ENCODE measurements around the gene OR5L2. TPM values are rescaled to one million over a fixed set of nuclear protein-coding genes. Genes with fewer than 3 reads are reported as not detected.
"Not testable (repeated sequence)": the region's sequence is repeated elsewhere in the genome, so short reads cannot be mapped to it uniquely, and the experiment has no call there.

Gene OR5L2
- total and polyA plus RNA-seq, 9 of the 15 experiments (the other 6 are each of a cell fraction or from before 2014, with no cell fraction given) = not detected

DNA sequence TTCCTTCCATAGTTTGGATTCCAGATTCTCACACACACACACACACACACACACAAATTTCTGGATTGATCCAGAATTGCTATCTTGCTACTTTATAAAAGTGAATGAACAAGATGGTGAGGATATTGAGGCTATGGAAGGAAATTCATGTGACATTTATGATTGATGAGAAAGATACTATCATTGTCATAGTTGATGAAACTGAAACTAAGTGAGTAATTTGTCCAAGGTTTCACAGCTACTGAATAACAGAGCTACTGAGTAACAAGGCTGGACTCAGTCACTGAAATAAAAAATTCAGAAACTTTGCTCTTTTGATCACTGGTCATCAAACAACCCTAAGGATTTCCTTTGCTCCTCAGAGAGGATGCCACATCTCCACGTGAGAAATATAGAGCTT, 27.7 kb downstream of the OR5L2 start:
- 0% methylated on average over 1 of the region's 1 CpG for WGBS (ENCODE audit: insufficient coverage, low coverage, missing lambda C conversion rate)
- H3K4me2 ChIP-seq (ENCODE audit: insufficient read depth, low read length) = no peak overlapping the region
- FAIRE-seq (no peak), ATAC-seq (no peak), DNase-seq (ENCODE audit: extremely low read depth in 1 of 4, low spot score in 3 of 4) (no peak)
- H4K20me1 ChIP-seq (replicated peaks; ENCODE audit: control insufficient read depth, insufficient read depth, low read length) = no peaks in the 10 kb centered on the region
- H3K36me3 ChIP-seq (ENCODE audit: control insufficient read depth, insufficient read depth, low read length) = no peaks in the 10 kb centered on the region
- no peaks in the 10 kb centered on the region for H3K27me3 ChIP-seq (ENCODE audit: control insufficient read depth in 2 of 2, insufficient read depth in 2 of 2, low read length in 2 of 2)
- no peaks in the 10 kb centered on the region for H3K79me2 ChIP-seq (ENCODE audit: control insufficient read depth, insufficient read depth, low read length)
- BruUV-seq (replicated peaks) = no TSS peak
- POLR2A ChIA-PET = no interaction called here
- TF ChIP-seq JUN (IDR thresholded peaks at IDR 0.05; ENCODE audit: borderline replicate concordance, low read depth, low read length) (no peak), JUN (CRISPR knock-in tag; IDR thresholded peaks at IDR 0.05; ENCODE audit: borderline replicate concordance) (no peak), PTBP1 (IDR thresholded peaks at IDR 0.05; ENCODE audit: low read depth, low read length) (no peak), ZNF445 (CRISPR knock-in tag; IDR thresholded peaks at IDR 0.05; ENCODE audit: low read depth) (no peak)
- TF ChIP-seq, protein P1, sequence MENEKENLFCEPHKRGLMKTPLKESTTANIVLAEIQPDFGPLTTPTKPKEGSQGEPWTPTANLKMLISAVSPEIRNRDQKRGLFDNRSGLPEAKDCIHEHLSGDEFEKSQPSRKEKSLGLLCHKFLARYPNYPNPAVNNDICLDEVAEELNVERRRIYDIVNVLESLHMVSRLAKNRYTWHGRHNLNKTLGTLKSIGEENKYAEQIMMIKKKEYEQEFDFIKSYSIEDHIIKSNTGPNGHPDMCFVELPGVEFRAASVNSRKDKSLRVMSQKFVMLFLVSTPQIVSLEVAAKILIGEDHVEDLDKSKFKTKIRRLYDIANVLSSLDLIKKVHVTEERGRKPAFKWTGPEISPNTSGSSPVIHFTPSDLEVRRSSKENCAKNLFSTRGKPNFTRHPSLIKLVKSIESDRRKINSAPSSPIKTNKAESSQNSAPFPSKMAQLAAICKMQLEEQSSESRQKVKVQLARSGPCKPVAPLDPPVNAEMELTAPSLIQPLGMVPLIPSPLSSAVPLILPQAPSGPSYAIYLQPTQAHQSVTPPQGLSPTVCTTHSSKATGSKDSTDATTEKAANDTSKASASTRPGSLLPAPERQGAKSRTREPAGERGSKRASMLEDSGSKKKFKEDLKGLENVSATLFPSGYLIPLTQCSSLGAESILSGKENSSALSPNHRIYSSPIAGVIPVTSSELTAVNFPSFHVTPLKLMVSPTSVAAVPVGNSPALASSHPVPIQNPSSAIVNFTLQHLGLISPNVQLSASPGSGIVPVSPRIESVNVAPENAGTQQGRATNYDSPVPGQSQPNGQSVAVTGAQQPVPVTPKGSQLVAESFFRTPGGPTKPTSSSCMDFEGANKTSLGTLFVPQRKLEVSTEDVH (IDR thresholded peaks at IDR 0.05; ENCODE audit: low read depth, partially characterized antibody) = no peak
- TF ChIP-seq, protein P2, sequence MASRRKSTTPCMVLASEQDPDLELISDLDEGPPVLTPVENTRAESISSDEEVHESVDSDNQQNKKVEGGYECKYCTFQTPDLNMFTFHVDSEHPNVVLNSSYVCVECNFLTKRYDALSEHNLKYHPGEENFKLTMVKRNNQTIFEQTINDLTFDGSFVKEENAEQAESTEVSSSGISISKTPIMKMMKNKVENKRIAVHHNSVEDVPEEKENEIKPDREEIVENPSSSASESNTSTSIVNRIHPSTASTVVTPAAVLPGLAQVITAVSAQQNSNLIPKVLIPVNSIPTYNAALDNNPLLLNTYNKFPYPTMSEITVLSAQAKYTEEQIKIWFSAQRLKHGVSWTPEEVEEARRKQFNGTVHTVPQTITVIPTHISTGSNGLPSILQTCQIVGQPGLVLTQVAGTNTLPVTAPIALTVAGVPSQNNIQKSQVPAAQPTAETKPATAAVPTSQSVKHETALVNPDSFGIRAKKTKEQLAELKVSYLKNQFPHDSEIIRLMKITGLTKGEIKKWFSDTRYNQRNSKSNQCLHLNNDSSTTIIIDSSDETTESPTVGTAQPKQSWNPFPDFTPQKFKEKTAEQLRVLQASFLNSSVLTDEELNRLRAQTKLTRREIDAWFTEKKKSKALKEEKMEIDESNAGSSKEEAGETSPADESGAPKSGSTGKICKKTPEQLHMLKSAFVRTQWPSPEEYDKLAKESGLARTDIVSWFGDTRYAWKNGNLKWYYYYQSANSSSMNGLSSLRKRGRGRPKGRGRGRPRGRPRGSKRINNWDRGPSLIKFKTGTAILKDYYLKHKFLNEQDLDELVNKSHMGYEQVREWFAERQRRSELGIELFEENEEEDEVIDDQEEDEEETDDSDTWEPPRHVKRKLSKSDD (conservative IDR thresholded peaks at IDR 0.05; ENCODE audit: low read length) = no peak
- 0 out of 2 replicates have a peak, but pooled peaks cover 2% of the 10 kb centered on the region for H3K9me3 ChIP-seq (replicated peaks; ENCODE audit: control insufficient read depth, insufficient read depth, low read depth, low read length)
- H3K9me1 ChIP-seq (ENCODE audit: control insufficient read depth, insufficient read depth, low read length) = no peaks in the 10 kb centered on the region
- in situ Hi-C loops (cut with MboI) = no loop called here
- H2AFZ ChIP-seq (ENCODE audit: low read depth, low read length) = no peak overlapping the region
- intact Hi-C loops (cut with micrococcal nuclease) = no loop called here
- no peak overlapping the region for H3K4me3 ChIP-seq
- H3K9ac ChIP-seq (ENCODE audit: insufficient read depth in 1 of 2, low read depth in 2 of 2, low read length in 2 of 2) = no peak overlapping the region
- H3K4me1 ChIP-seq (replicated peaks in 1 of 2; ENCODE audit: control insufficient read depth in 2 of 2, insufficient read depth in 2 of 2, low read length in 2 of 2) = no peaks in the 10 kb centered on the region
- H3K27ac ChIP-seq (ENCODE audit: extremely low read depth, low read depth, low read length) = no peak overlapping the region
- CTCF ChIA-PET (ENCODE audit: low intra/inter-chr PET ratio) = no interaction called here

DNA sequence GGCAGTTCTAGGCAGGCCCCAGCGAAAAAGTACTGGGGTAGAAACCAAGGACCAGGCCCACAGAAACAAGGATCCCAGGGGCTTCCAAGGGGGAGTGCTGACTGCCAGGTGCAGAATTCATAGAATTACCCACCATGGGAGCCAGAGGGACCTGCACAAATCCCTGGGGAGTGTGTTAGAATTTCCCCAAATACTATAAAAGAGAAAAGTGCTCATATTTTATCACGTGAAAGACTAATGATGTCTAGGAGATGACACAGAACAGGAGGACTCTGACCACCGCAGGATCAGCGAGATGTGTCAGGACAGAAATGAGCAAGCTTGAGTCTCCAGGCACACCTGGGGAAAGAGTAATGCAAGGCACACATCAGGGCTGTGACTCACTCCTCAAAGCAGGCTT, 40.3 kb downstream of the OR5L2 start:
- POLR2A ChIA-PET; H3K9me1 ChIP-seq (ENCODE audit: control insufficient read depth, insufficient read depth, low read length); FAIRE-seq: not testable (repeated sequence)

More for the DNA sequence above, 40.3 kb downstream of the OR5L2 start:
- H3K27ac ChIP-seq (ENCODE audit: extremely low read depth, low read depth, low read length); H3K4me2 ChIP-seq (ENCODE audit: insufficient read depth, low read length); H3K9ac ChIP-seq (ENCODE audit: insufficient read depth in 1 of 2, low read depth in 2 of 2, low read length in 2 of 2); H3K79me2 ChIP-seq (ENCODE audit: control insufficient read depth, insufficient read depth, low read length); CTCF ChIA-PET (ENCODE audit: low intra/inter-chr PET ratio); ATAC-seq; H2AFZ ChIP-seq (ENCODE audit: low read depth, low read length); H3K27me3 ChIP-seq (ENCODE audit: control insufficient read depth in 2 of 2, insufficient read depth in 2 of 2, low read length in 2 of 2); H3K9me3 ChIP-seq (replicated peaks; ENCODE audit: control insufficient read depth, insufficient read depth, low read depth, low read length); H4K20me1 ChIP-seq (replicated peaks; ENCODE audit: control insufficient read depth, insufficient read depth, low read length); DNase-seq (ENCODE audit: extremely low read depth in 1 of 4, low spot score in 3 of 4); in situ Hi-C loops (cut with MboI); H3K4me1 ChIP-seq (replicated peaks in 1 of 2; ENCODE audit: control insufficient read depth in 2 of 2, insufficient read depth in 2 of 2, low read length in 2 of 2); intact Hi-C loops (cut with micrococcal nuclease); H3K36me3 ChIP-seq (ENCODE audit: control insufficient read depth, insufficient read depth, low read length); BruUV-seq (replicated peaks); H3K4me3 ChIP-seq: not testable (repeated sequence)
- WGBS (ENCODE audit: insufficient coverage, low coverage, missing lambda C conversion rate) = 3% methylated on average over 4 of the region's 4 CpGs
